Measurements from ENCODE around the gene DAPK3.
A peak's percentile ranks its signal among the peaks of the same experiment; 100 is the strongest.
"Not testable (repeated sequence)": the region's sequence is repeated elsewhere in the genome, so short reads cannot be mapped to it uniquely, and the experiment has no call there.

DAPK3 gene

DNA sequence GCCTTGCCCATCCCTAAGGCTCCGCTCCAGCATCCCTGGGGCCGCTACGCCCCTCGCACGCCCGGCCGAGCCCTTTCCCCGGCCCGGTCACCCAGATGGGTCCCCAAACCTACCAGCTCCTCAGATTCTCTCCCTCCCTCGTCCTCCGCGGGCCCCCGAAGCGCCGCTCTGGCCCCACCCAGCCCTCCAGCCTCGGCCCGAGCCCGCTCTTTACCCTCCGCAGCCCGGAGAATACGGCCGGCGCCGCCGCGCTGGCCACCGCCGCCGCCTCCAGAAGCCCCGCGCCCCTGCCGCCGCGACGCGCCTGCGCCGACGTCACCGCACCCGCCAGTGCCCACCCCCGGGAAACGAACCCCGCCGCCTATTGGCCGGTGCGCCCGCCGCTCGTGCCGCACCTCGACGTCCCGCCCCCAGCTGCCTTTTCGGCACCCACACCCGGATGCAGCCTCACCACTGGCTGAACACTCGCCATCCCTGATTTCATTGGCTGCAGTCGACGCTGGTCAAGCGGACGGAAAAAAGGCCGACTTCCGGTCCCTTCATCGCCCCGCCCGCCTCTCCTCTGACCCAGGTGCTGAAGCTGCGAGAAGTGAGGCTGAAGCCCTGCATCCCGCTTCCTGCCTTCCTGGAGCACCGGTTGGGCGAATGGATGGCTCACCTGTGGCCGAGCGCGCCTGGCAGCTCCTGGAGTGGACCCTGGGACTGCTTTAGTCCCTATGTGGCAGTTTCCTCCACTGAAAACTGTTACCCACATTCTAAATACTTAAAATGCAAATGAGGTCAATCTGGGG lies at the start of gene DAPK3:
TSS of gene DAPK3 (minus strand) at position 292 of the 791 bp plus-strand sequence. CDS start 1,364 bp downstream, outside the sequence.
- peak; percentile 81 to 92 for DNase-seq (ENCODE audit: low read depth in 1 of 2, low spot score in 1 of 2)

DNA sequence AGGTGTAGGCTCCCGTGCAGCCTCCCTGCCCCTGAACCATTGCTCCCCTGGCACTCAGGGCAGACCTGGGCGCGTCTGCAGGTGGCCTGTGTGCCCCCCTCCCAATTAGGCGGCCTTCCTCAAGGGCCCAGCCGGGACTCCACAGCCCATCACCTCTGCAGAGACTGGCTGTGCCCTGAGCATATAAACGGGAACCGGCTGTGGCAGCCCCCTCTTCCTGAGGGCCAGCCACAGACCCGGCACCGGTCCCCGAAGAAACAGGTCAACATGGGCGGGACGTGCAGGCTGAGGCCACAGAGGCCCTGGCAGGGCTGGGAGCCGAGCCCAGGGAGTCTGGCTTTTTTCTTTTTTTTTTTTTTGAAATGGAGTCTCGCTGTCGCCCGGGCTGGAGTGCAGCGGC lies 48.7 kb upstream of the DAPK3 start:
- DNase-seq (ENCODE audit: low read depth in 1 of 2, low spot score in 1 of 2) = no peak

DNA sequence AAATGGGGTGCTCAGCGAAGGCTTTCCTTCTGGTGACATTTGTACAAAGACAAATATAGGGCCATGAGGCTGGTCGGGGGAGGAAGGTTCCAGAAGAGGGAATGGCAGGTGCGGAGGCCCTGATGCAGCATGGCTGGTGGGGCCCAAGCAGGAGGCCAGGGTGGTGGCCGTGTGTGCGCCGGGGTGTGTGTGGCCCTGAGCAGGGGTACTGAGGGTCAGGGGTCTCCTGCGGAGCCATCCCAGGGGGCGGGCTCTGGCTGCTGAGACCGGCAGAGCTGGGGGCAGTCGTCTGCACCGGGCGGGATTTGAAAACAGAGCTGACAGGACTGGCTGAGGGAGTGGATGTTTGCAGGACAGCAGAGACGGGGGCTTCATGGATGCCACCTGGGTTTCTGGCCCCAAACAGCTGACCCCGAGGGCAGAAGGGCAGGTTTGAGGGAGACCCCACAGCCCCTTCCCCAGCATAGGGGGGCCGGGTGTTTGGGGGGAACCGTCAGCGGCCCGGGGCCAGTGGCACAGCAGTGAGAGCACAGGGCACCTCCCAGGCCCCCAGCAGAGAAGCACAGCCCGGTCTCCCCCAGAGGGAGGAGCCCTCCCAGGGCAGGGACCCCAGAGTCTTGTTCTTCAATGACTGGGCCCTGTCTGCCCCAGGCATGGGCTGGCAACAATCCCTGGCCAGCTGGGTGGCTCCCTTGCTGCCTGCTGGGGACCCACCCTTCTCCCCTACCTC lies 48.0 kb upstream of the DAPK3 start:
- DNase-seq (ENCODE audit: low read depth in 1 of 2, low spot score in 1 of 2) = no peak

DNA sequence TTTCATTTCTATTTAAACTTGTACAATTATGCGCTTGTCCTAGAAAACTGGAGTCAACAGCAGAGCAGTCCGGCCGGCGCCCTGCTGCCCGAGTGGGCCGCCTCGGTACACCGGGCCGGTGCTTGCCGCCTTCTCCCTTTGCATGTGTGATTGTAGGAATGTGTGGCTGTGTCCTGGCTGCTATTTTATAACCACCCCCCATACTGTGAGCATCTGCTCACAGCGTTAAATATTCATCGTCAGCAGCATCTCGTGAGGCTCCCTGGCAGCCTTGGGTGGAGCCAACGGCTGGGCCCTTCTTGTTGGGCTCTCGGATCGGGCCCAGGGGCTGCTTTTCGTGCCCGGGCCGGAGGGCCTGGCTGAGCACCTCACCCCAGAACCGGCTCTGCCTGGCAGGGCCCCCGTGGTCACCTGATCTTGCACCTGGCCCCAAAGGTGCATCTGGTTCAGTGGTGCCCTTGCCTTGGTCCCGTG lies 47.3 kb upstream of the DAPK3 start:
- DNase-seq (ENCODE audit: low read depth in 1 of 2, low spot score in 1 of 2) = no peak

DNA sequence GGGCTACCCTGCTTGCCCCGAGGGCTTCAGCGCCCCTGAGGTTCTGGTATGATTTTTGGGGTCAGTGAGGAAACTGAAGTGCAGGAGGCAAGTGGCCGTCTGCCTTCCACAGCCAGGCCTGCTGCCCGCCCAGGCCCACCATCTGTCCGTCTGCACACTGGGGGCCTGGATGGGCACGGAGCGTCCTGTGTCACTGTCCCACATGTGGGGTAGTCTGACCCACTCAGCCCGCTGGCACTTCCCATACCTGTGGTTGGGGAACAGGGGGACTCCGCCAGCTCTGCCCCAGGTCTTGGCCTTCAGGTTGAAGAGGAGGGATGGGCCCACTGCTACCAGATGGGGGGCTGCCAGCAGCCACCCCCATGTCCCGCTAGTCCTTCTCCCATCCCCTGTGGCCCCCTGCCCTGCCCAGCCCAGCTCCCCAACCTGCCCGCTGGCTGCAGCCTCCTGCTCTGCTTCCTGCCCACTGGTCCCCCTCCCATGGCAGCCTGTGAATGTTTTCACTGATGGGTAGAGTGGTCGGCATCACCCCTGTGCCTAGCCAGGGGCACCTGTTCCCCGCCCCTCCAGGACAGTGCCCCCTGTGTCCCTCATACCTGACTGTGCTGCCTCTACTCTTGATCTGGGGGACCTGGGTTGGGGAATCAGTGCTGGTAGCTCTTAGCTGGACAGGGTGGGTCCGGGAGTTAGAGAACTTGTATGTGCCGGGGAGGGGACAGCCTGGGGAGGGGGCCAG lies 46.2 kb upstream of the DAPK3 start:
- DNase-seq (ENCODE audit: low read depth in 1 of 2, low spot score in 1 of 2) = no peak

DNA sequence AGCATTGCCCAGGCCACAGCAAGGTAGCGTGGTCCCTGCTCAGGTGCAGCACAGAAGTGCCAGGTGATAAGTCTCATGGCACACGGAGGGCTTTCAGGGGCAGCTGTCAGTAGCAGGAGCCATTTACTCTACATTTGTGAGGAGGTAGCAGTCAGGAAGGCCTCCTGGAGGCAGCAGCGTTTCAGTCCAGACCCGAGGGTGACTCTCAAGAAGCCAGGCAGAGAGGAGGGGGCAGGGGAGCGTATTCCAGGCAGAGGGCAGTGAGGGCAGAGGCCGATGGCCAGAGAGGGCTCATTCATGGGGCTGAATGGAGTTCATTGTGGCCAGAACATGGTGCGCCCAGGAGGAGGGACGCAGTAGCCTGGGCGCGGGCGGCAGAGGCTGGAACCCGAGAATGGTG lies 45.6 kb upstream of the DAPK3 start:
- DNase-seq (ENCODE audit: low read depth in 1 of 2, low spot score in 1 of 2) = no peak

DNA sequence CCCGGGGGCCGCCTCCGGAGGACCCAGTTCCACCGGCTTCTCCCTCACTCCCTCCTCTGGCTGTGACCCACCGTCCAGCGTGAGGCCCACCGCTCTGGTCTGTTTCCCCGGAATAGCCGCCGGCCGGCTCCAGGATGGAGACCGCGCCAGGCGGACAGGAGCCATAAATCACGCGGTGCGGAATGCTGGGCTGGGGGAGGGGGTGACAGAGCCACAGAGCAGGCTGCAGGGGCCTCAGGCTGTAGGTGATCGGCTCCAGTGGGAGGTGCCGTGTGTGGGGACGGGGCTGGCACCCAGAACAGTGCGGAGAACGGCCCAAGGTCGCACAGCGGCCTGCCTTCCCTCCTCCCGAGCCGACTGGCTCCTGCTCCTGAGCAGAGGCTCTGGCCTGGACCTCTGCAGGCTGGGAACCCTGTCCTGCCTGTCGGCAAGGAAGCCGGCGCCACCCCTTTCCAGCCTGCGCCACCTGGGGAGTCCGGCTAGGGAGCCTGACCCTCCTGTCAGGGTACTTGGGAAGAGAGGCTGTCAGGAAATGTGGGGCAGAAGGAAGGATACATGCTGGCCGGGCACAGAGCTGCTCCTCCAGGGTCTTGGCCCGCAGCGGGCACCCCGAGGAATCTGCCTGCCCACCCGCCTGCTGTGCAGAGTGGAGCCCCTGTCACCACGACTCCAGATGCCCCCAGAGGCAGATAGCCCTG lies 45.0 kb upstream of the DAPK3 start:
- DNase-seq (ENCODE audit: low read depth in 1 of 2, low spot score in 1 of 2) = no peak

DNA sequence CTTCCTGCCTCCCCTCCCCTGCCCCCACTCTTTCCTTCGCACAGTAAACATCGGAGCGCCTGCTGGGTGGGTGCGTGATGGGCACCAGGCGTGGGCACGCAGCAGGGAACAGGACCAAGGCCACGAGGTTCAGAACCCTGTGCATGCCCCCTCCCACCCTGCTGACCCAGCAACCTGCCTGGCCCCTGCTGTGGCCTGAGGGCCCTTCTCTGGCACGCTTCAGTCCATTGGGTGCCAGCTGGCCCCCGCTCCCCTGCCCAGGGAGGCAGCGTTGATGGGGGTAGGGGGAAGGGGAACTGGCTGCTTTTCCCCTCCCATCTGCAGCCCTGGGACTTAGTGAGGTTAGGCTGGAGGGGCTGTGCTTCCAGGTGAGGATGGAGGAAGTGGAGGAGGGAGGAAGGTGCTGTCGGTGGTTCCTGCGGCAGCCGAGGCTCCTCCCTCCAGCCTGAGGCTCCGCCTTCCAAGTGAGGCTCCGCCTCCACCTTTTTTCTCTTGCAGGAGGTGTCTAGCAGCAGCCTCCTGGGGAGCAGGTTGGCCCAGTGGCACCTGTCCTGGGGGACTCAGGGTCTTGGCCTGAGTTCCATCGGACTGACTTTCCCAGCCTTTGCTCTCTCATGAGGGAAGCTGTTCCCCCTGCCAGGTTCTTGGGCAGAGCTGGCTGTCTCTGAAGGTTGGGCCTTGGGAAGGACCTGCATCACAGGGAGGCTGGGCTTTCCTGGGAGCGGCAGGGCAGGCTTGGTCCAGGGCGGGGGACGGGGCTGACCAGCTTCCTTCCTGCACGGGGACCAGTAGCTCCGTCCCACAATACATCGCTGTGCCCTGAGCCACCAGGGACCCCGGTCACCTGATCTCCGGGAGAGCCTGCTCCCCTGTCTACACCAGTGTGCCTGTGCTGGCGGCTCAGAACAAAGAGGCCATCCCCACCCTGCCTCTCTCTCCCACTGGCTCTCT lies 43.9 kb upstream of the DAPK3 start:
- no peak for DNase-seq (ENCODE audit: low read depth in 1 of 2, low spot score in 1 of 2)

DNA sequence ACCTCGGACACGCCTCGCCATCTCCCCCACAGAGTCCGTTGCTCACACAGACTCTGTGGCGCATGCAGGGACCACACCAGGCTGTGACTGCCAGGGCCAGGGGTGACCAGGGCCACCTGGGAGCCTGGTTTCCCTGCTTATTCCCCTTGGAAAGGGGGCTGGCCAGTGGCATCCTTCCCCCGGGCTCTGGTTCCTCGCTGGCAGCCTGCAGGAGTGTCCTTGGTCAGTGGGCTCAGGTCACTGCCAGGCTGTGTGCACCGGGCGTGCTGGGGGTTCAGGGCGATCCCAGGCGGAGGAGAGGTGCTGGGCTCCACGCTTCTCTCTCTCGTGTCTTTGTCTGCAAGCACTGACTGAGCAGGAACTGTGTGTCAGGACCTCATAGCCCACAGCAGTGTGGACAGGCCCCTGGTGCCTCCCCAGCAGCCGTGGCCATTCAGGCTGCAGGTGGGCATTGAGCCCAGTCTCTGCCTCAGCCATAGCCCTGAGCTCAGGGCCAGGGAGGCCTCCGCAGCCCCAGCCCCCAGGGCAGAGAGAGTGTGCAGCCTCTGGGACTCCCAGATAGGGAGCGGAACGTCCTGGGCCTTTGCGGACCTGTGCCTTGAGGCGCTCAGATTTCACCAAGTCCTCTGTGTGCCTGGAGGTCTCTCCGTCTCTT lies 43.1 kb upstream of the DAPK3 start:
- DNase-seq (ENCODE audit: low read depth in 1 of 2, low spot score in 1 of 2) = no peak

DNA sequence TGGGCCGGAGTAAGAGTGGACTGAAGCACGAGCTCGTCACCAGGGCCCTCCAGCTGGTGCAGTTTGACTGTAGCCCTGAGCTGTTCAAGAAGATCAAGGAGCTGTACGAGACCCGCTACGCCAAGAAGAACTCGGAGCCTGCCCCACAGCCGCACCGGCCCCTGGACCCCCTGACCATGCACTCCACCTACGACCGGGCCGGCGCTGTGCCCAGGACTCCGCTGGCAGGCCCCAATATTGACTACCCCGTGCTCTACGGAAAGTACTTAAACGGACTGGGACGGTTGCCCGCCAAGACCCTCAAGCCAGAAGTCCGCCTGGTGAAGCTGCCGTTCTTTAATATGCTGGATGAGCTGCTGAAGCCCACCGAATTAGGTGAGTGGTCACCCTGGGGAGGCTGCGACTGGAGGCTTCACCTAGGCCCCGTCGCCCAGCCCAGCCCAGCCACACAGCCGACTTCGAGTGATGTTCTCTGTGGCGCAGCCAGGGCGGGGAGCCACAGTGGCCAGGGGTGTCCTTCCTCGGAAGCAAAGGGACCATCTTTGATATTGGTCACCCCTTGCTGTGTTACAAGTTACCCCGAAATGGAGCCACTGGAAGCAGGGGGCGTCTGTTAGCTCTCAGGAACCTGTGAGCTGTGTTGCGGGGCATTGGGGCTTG lies 42.2 kb upstream of the DAPK3 start:
- DNase-seq (ENCODE audit: low read depth in 1 of 2, low spot score in 1 of 2) = no peak

DNA sequence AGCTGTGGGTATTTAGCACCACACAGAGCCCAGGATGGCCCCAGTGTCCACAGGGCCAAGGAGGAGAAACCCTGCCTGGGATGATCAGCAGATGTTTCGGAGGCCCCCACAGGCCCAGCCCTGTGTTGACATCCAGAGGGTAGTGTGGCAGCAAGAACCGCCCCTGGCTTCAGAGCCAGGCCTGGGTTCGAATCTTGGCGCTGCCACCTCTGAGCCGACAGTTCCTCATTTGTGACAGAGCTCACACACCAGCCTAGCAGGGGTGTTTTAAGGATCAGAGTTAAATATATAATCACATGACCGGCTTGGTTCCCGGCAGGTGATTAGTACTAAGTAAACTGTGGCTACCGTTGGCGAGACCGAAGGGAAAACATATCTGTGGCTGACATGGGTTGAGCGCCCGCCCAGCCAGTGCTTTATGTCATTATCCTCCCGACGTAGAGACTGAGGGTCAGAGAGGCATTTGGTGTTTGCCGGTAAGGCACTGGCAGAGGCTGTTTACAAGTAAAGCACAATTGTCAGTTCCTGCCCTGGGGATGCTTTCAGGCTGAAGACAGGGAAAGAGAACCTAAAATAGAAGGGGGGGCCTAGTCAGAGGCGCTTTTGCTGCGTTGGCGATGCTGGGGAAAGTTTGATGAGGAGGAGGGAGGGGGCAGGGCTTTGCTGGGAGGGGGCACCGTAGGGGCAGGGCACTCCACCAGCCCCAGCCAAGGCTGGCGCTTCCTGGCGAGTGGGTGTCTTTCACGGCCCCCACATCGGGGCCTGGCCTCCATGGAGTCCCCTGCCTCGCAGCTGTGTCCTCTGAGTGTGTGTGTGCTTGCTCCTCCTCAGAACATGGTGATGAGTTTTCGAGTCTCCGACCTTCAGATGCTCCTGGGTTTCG lies 41.4 kb upstream of the DAPK3 start:
- DNase-seq (ENCODE audit: low read depth in 1 of 2, low spot score in 1 of 2) = no peak

DNA sequence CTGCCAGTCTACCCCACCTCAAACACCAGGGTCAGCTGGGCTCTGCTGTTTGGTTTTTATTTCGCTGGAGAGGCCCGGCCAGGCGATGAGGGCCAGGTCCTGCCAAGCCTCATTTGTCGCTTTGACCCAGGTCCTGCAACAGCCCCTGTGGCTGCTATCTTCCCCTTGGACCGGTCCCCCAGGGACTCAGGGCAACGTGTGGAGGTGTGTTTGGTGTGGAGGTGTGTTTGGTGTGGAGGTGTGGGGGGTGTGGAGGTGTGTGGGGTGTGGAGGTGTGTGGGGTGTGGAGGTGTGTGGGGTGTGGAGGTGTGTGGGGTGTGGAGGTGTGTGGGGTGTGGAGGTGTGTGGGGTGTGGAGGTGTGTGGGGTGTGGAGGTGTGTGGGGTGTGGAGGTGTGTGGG lies 40.5 kb upstream of the DAPK3 start:
- DNase-seq (ENCODE audit: low read depth in 1 of 2, low spot score in 1 of 2) = not testable (repeated sequence)

DNA sequence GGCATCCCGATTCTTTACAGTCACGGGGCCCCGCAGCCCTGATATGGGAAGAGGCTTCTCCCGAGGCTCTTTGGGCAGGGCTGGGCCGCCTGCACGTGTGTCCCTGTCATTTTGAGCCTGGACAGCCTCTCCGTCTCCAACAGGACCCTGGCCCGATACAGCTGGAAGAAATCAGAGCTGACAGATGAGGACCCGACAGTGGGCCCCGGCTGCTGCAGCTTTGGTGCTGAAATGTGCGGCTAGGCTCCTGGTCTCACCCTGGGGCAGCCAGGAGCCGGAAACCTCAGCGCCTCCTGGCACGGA lies 39.9 kb upstream of the DAPK3 start:
- DNase-seq (ENCODE audit: low read depth in 1 of 2, low spot score in 1 of 2) = no peak

DNA sequence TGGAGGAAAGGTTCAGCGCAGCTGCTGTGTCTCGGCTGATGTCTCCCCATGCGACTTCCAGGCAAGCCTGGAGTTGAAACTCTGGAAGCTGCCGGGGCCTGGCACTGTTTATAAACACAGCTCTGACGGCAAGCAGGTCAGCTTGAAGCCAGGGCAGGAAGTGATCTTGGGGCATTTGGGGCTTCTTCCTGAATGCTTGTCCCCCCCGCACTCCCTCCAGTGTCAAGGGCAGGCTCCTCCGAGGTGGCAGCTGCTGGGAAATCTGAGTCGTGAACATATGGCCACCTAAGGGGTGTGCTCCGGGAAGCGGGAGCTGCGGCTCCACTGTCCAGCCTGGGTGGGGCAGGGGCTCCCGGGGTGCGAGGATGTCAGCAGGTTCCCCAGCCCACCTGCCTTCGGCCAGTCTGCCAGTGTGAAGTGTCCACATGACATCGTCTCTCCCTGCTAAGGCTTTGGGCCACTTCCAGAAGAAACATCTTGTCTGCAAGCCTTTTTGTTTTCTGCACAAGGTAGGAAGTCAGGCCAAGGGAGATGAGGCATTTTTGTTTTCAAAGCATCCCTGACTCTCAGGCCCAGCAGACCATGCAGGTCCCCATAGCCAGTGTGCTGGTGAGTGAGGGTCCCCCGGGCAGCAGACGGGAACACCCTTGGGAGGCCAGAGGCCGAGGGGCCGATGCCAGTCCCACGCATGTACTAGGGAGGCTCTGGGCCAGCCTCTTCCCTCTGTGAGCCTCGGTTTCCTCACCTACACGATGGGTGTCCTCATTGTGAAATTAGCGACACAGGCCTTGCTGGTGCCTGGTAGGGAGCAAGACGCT lies 39.3 kb upstream of the DAPK3 start:
- DNase-seq (ENCODE audit: low read depth in 1 of 2, low spot score in 1 of 2) = no peak

DNA sequence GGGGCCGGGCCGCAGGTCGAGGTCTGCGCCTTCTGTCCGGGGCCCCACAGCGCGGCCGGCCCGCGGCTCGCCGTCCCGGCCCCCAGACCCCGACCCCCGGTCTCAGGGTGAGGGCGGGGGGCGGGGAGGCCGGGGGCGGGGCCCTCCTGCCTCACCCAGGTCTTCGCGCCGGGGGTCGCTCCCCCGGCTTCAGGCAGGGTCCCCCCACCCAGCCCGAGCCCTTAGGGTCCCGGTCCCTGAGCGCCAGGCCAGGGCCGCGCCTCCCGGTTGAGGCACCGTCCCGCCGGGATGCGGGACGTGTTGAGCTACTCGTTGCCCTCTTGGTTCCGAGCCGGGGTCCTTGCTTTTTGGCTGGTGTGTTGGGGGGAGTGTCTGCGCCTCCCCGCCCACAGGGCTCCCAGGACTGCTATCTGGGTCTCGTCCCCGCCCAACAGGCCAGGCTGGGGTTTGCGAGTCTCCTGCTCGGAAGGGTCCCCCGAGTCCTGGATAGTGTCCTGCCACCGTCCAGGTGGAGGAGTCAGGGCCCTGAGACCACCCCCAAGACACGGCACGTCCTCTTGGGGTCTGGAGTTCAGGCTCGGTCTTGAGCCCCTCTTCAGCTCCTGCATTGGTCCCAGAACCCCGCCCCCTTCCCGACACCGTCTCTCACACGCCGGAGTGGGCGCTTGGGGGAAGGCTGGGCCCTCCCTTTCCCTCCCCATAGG lies 37.1 kb upstream of the DAPK3 start:
- no peak for DNase-seq (ENCODE audit: low read depth in 1 of 2, low spot score in 1 of 2)

DNA sequence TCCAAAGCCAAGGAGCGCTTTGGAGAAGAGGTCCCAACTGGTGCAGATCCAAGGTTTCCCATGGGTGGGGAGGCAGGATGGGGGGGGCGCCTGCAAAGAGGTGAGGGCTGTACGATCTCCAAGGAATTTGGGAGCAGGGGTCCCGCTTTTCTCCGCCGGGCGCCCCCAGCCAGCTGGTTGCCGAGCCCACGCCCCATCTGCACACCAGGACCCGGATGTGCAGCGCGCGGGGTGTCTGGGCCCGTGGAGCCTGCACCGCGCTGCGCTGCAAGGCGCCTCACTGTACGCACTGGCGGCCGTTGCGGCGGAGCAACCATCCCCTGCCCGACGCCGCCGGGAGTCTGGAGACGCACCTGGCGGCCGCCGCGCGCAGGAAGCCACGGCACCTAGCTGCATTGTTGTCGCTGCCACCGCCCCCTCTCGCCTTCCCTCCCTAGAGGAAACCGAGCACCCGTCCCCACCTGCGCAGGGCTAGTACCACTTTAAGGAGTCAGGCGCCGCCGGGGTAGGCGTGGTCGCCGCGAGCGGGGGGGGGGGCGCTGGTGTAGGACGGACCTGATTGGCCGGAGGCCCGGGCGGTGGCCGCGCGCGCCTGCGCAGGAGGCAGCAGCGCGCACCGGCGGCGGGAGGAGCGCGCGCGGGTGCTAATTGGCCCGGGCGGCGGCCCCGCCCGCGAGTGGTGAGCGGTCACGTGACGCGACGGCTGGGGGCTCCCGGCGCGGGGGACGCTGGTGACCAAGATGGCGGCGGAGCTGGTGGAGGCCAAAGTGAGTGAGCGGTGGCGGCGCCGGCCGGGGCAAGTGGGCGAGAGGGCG lies 36.3 kb upstream of the DAPK3 start, which contains the start of gene PIAS4:
TSS of gene PIAS4 (plus strand) at position 716 of the 815 bp plus-strand sequence. CDS start at position 741, 25 bp downstream.
- peak; percentile 88 for DNase-seq (ENCODE audit: low read depth in 1 of 2, low spot score in 1 of 2)

All from activated CD4-positive, alpha-beta T cell treated with anti-CD3 and anti-CD28 coated beads, Interleukin-2, amount 50 U/mL, for 24 hours (primary cell).